NCI-H2227 (cell line): ENCODE measurements around the gene DSCAM.
"Not testable (repeated sequence)": the region's sequence is repeated elsewhere in the genome, so short reads cannot be mapped to it uniquely, and the experiment has no call there.

ENCODE experiments used
- DNase-seq: peaks from one replicate; lab custom pipeline; 2025; ENCODE audit not compliant: unreplicated experiment; lab: John Stamatoyannopoulos, UW

DSCAM gene

GRCh38 chr21:40073642-40074041 is 773.3 kb downstream of the DSCAM start:
- DNase-seq = no peak

GRCh38 chr21:40070871-40071270 is 776.1 kb downstream of the DSCAM start:
- DNase-seq = no peak

- DNase-seq = no peak
Observed at GRCh38 chr21:40067751-40068150, 779.2 kb downstream of the DSCAM start.

DNA sequence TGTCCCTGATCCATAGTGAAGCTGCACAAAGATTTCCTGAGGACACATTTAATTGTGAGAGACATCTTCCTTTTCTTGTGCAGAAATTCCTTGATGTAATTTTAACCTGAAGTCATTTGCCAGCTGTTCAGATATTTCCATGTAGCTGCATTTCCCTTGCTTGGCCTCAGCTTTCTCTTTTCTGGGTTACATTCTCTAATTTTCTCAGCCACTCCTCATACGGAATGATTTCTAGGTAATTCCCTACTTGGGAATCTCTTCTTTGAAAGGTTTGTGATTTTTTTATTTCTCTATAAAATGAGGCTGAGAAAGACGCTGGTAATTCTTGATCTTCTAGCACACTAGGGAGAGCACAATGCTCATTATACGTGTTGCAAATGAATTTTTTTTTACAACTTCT is 780.7 kb downstream of the DSCAM start:
- no peak for DNase-seq

- DNase-seq = peak; percentile 59
Observed at GRCh38 chr21:40060083-40060677, 786.8 kb downstream of the DSCAM start.

GRCh38 chr21:40057331-40057730 is 789.6 kb downstream of the DSCAM start:
- DNase-seq = peak; percentile 12

- DNase-seq = no peak
Observed at GRCh38 chr21:40056031-40056430, 790.9 kb downstream of the DSCAM start.

GRCh38 chr21:40054403-40054802 is 792.6 kb downstream of the DSCAM start:
- DNase-seq = no peak

DNA sequence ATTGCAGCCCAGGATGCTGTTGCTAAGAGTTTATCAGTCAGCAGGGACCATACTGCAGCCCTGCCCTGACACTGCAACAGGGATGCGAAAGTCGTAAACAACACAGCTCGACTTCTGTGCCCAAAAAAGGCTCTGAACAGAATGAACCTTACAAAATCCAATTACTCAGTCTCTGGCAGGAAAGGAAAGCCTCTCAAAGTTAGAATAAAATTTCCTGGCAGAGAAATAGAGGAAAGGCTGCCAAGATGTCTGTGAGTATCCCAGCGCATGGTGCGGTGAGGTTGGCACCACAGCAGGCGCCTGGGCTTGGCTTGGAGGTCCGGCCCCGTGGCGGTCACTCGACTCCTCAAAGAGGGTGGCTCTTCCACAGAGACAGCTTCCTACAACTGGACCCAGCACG is 794.0 kb downstream of the DSCAM start:
- DNase-seq = no peak

DNA sequence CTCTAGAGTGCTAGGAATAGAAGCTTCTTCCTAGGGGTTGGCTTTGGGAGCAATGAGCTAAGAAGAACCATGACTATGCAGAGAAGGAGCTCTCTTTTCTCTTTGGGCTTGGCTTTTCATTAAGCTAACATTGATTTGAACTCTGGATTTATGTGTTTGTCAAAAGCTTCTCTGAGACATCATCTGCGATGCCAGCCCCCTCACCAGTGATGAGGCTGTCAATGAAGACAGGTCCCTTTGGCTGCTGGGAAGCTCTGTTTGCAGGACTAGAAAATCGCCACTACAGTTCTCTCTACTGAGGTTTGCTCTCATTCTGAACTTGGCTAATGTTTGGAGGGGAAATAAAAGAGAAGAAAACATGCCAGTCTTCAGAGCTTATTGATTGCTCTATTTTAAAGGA is 794.7 kb downstream of the DSCAM start:
- no peak for DNase-seq

GRCh38 chr21:40051801-40052200 is 795.2 kb downstream of the DSCAM start:
- DNase-seq = no peak

- DNase-seq = no peak
Observed at GRCh38 chr21:40049931-40050290, 797.0 kb downstream of the DSCAM start.

- DNase-seq = no peak
Observed at GRCh38 chr21:40049031-40049930, 797.7 kb downstream of the DSCAM start.

- no peak for DNase-seq
Observed at GRCh38 chr21:40047993-40048730, 798.8 kb downstream of the DSCAM start.

DNA sequence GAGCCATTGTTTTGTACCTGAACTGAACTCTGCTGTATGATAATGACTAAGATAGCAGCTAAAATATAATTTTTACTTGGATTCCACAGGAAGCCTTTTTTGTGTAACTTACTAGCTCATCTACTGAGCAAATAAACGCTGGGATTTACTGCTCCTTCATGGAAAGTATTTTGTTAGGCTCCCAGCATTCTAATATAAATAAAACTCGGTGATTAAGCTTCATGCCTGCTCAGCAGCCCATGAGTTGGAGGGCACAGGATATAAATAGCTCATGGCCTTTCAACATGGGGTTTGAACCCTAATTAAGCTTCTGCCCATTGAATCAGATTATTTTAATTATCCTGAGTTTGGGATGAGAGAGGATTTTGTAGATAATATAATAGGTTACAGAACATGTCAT is 799.7 kb downstream of the DSCAM start:
- no peak for DNase-seq

DNA sequence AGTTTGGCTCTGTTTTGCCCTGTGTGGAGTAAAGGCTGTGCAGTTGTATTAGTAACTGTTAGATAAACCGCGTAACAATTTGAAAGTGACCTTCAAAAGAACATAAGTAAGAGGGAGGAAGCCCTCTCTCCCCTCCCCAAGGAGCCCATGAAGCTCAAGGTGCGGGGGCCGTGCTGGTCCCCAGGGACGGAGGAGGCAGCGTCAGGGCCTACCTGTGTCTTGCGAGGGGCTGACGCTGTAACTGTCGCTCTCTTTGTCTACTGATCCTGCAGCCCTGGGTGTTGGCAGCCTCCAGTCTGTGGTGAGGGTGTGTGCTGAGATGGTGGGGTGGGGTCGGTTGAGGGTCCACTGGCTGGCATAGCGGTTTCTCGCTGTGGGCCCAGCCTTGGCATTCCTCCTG is 803.1 kb downstream of the DSCAM start:
- DNase-seq = no peak

- no peak for DNase-seq
Observed at GRCh38 chr21:40043423-40043822, 803.5 kb downstream of the DSCAM start.

DNA sequence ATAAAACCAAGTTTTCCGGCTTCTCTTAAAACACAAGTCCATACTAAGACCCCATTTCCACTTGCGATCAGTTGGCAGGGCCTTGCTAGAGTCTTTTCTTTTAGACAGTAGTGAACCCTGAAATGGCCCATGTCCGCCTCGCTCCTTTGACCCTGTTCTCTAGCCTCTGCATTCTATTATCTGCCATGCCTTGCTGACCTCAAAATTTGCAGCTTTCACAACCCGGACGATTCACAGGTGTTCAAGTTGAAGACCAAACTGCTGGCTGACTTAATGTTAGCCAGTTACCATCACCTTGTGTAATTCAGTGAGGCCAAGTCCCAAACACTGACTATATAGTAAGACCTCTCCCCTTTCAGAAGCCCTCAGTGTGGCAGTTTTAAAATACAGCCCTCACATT is 805.5 kb downstream of the DSCAM start:
- no peak for DNase-seq

DNA sequence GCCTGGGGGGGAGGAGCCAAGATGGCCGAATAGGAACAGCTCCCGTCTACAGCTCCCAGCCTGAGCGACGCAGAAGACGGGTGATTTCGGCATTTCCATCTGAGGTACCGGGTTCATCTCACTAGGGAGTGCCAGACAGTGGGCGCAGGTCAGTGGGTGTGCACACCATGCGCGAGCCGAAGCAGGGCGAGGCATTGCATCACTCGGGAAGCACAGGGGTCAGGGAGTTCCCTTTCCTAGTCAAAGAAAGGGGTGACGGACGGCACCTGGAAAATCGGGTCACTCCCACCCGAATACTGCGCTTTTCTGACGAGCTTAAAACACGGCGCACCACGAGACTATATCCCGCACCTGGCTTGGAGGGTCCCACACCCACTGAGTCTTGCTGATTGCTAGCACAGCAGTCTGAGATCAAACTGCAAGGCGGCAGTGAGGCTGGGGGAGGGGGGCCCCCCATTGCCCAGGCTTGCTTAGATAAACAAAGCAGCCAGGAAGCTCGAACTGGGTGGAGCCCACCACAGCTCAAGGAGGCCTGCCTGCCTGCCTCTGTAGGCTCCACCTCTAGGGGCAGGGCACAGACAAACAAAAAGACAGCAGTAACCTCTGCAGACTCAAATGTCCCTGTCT is 813.7 kb downstream of the DSCAM start:
- DNase-seq = not testable (repeated sequence)

DNA sequence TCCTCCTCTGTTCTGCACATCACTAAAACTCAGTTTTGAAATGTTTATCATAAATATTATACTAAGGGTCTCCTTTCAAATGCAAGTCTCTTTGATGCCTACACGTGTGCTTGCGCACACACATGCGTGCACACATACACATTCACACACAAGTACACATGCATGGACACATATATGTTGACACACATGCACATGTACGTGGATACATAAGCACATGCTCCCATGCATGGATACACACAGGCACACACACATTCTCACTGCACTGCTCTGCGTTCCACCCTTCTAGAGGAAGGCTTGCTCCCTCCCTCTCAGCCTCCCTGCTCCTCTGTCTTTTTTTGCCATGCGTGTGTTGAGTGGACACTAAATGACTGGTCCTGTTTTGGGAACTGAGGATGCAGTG is 817.1 kb downstream of the DSCAM start:
- DNase-seq = no peak

DNA sequence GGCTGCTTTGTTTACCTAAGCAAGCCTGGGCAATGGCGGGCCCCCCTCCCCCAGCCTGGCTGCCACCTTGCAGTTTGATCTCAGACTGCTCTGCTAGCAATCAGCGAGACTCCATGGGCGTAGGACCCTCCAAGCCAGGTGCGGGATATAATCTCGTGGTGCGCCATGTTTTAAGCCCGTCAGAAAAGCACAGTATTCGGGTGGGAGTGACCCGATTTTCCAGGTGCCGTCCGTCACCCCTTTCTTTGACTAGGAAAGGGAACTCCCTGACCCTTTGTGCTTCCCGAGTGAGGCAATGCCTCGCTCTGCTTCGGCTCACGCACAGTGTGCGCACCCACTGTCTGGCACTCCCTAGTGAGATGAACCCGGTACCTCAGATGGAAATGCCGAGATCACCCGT is 818.6 kb downstream of the DSCAM start:
- DNase-seq = not testable (repeated sequence)
